Brain microvascular endothelial cell (primary cell): ENCODE measurements around the gene PLD4.
A peak's percentile ranks its signal among the peaks of the same experiment; 100 is the strongest.

ENCODE experiments used
- DNase-seq: peaks from one replicate; pipeline ENCODE4 v3.0.0-alpha.2; 2020
- H3K27ac ChIP-seq: fragments of 250-450 bp; sonication (Bioruptor Pico); 2 replicates; pipeline ENCODE4 v1.5.1; 2020; ENCODE audit warnings: mild to moderate bottlenecking, moderate library complexity
- H3K27me3 ChIP-seq: fragments of 250-450 bp; sonication (Bioruptor Pico); replicated peaks from 2 replicates; pipeline ENCODE4 v1.5.1; 2020; ENCODE audit warnings: mild to moderate bottlenecking
- H3K36me3 ChIP-seq: fragments of 250-450 bp; sonication (Bioruptor Pico); replicated peaks from 2 replicates; pipeline ENCODE4 v1.5.1; 2020; ENCODE audit warnings: mild to moderate bottlenecking
- H3K4me3 ChIP-seq: 2 replicates; pipeline ENCODE4 v1.5.1; 2011; ENCODE audit warnings: low read depth, mild to moderate bottlenecking, control low read depth, low read length, moderate library complexity
- in situ Hi-C: cut with HindIII; loops from 2 replicates; pipeline ENCODE4 v1.10.0; 2017; ENCODE audit warnings: low sequenced_read_pairs, low pct_ligation_motif_present
- TF ChIP-seq, protein P1 (sequence below): IDR thresholded peaks from 2 replicates; pipeline ENCODE4 v1.5.1; 2011; ENCODE audit warnings: low read depth, mild to moderate bottlenecking, moderate library complexity, low read length, control low read depth, inconsistent platforms; ENCODE audit errors: missing control alignments

PLD4 gene

GRCh38 chr14:104968153-104968527 is 43.5 kb downstream of the PLD4 start:
- peak overlapping the region; percentile 39 for H3K4me3 ChIP-seq
- no peaks in the 10 kb centered on the region for H3K36me3 ChIP-seq
- in situ Hi-C loops: no loop called here
- H3K27ac ChIP-seq: no peak overlapping the region
- TF ChIP-seq, protein P1, sequence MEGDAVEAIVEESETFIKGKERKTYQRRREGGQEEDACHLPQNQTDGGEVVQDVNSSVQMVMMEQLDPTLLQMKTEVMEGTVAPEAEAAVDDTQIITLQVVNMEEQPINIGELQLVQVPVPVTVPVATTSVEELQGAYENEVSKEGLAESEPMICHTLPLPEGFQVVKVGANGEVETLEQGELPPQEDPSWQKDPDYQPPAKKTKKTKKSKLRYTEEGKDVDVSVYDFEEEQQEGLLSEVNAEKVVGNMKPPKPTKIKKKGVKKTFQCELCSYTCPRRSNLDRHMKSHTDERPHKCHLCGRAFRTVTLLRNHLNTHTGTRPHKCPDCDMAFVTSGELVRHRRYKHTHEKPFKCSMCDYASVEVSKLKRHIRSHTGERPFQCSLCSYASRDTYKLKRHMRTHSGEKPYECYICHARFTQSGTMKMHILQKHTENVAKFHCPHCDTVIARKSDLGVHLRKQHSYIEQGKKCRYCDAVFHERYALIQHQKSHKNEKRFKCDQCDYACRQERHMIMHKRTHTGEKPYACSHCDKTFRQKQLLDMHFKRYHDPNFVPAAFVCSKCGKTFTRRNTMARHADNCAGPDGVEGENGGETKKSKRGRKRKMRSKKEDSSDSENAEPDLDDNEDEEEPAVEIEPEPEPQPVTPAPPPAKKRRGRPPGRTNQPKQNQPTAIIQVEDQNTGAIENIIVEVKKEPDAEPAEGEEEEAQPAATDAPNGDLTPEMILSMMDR: no peak
- no peaks in the 10 kb centered on the region for H3K27me3 ChIP-seq
- no peak for DNase-seq

DNA sequence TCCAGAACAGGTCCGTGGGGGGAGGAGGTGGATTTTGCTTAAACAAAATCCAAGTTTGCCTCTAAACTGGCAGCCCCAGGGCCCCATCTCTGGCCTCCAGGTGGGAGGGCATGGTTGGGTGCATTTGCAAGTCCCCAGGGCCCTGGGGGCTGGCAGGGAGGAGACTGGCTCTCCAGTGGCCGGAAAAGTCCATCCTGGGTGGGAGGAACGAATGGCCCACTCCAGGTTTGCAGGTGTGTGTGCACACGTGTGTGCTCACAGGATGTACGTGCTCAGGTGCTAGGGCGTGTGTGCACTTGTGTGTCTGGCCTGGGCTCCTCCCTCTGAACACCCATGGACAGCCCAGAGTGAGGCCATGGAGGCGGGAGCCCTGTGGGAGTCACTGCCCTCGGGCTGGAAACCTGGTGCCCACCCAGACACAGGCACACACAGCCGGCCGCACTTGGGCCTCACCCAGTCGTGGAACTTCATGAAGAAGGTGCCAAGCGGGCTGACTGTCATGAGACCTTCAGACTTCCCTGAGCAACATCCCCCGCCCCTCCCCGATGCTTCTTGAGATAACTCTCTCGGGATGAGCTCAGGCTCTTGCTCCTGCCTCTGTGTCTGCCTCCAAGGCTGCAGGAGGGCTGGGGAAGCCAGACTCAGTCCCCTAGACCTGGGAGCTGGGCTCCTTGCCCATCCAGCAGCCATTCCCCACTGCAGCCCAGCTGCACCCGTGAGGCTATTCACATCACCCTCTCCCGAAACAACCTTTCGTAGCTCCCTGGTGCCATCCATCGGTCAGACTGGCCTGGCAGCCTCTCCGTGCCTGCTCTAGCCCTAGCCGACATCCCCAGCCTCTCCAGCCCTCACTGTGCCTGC is 44.1 kb downstream of the PLD4 start:
- no peaks in the 10 kb centered on the region for H3K27me3 ChIP-seq
- no peak overlapping the region for H3K4me3 ChIP-seq
- no peak overlapping the region for H3K27ac ChIP-seq
- TF ChIP-seq, protein P1: peak; percentile 38
- DNase-seq: no peak
- in situ Hi-C loops: no loop called here
- no peaks in the 10 kb centered on the region for H3K36me3 ChIP-seq

DNA sequence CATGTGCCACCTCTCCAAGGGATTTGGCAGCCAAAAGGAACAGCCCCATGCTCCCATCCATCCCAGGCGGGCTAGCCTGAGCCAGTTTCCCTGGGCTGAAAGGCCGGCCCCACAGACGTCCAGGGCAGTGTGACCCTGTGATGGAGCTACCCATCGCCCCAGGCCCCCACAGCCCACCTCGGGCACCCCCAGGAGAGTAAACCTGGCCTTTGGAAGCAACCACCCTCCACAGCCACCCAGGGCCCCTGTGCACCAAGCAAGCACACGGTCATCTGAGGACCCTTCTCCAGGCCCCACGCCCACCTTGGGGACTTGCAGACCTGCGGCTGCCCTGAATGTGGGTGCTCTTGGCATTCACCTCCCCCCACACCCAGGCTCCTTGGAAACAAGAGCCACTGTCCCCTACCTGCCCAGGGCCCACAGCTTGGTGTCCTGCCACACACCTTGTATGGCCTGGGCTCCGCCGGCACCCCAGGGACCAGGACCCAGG is 45.1 kb downstream of the PLD4 start:
- no peak for DNase-seq
- in situ Hi-C loops: no loop called here
- Histone ChIP-seq H3K4me3 (peak overlapping the region; percentile 38), H3K27ac (no peak overlapping the region), H3K36me3 (no peaks in the 10 kb centered on the region), H3K27me3 (no peaks in the 10 kb centered on the region)
- TF ChIP-seq, protein P1: no peak

- Histone ChIP-seq H3K27ac (peak overlapping the region; percentile 46), H3K27me3 (no peaks in the 10 kb centered on the region), H3K4me3 (peak overlapping the region; percentile 38), H3K36me3 (no peaks in the 10 kb centered on the region)
- TF ChIP-seq, protein P1: no peak
- in situ Hi-C loops: no loop called here
- DNase-seq: peak; percentile 85
Measured at GRCh38 chr14:104970231-104971068, 45.8 kb downstream of the PLD4 start.

DNA sequence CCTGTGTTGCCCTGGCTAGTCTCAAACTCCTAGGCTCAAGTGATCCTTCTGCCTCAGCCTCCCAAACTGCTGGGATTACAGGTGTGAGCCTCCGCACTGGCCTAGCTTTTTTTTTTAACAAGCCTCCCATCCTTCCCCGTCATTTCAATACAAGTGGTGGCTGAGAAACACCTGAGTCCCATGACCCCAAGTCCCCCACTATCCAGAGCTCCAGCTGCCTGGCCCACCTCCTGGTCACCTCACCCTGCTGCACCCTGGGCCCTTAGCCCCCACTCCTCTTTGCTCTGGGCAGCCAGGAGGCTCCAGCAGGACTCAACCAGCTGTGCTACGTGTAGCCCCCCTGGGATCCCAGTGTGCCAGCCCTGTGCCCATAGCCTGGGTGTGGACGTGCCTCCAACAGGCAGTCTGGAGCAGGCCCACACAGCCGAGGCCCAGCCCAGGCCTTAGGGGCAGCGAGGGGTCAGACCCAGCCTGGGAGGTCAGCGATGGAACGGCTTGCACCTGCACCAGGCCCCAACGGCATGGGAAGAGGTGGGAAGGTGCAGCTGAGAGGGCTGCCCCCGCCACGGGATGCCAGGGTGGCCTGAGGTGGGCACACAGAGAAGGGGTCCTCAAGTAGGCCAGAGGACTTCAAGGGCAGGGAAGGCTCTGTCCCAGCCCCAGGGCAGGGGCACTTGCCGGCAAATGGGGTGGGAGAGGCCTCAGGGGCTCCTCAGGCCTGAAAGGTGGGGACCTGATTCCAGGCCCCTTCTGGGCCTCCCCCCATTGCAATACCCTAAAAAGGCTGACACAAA is 47.0 kb downstream of the PLD4 start:
- in situ Hi-C loops: no loop called here
- Histone ChIP-seq H3K36me3 (no peaks in the 10 kb centered on the region), H3K4me3 (no peak overlapping the region), H3K27me3 (no peaks in the 10 kb centered on the region), H3K27ac (no peak overlapping the region)
- TF ChIP-seq, protein P1: no peak
- DNase-seq: no peak
